Amniotic epithelial cell (primary cell): Measurements from ENCODE around the gene FLNB.

Experiments used
- DNase-seq: peaks from one replicate; pipeline ENCODE4 v3.0.0-alpha.2; 2010; ENCODE audit warnings: low read depth

Gene FLNB

GRCh38 chr3:58205981-58206380, 197.8 kb downstream of the FLNB start:
- no peak for DNase-seq

GRCh38 chr3:58206406-58207011, 198.3 kb downstream of the FLNB start:
- peak; percentile 37 for DNase-seq

- DNase-seq = no peak
Measured at GRCh38 chr3:58207954-58208353, 199.7 kb downstream of the FLNB start.

GRCh38 chr3:58209933-58210332, 201.7 kb downstream of the FLNB start:
- no peak for DNase-seq

GRCh38 chr3:58210761-58211460, 202.7 kb downstream of the FLNB start, which contains the start of gene DNASE1L3:
TSS of gene DNASE1L3 (minus strand) at chr3:58210972. CDS start at chr3:58210906, 66 bp downstream.
- DNase-seq = no peak

- peak; percentile 47 for DNase-seq
Measured at GRCh38 chr3:58214484-58215316, 206.5 kb downstream of the FLNB start.

GRCh38 chr3:58215317-58216025, 207.2 kb downstream of the FLNB start:
- DNase-seq = no peak

- no peak for DNase-seq
Measured at GRCh38 chr3:58216496-58217195, 208.4 kb downstream of the FLNB start.

- peak; percentile 53 for DNase-seq
Measured at GRCh38 chr3:58217209-58217811, 209.1 kb downstream of the FLNB start.

- DNase-seq = no peak
Measured at GRCh38 chr3:58218904-58219303, 210.7 kb downstream of the FLNB start.
